ENCODE measurements around the gene RFC2. TPM values are rescaled to one million over a fixed set of nuclear protein-coding genes. Genes with fewer than 3 reads are reported as not detected.
"Not testable (repeated sequence)": the region's sequence is repeated elsewhere in the genome, so short reads cannot be mapped to it uniquely, and the experiment has no call there.

Gene RFC2
- polyA plus RNA-seq, 1 of the 3 experiments (the other 2 are of a cell fraction): 31.2 TPM

- no peaks in the 10 kb centered on the region for H3K9me2 ChIP-seq
- peaks cover 7 to 21% of the 10 kb centered on the region in 2 experiments for H3K36me3 ChIP-seq (replicated peaks in 1 of 2; ENCODE audit: control insufficient read depth in 1 of 2, insufficient read depth in 2 of 2, low read length in 1 of 2)
- ChIA-PET POLR2A (no interaction called here), CTCF (interaction anchor here (4.5 kb wide), 1 partner anchor 18 kb away, joined by 34 read pairs; no protein-coding TSS in a partner anchor)
- no peaks in the 10 kb centered on the region for H3K79me2 ChIP-seq (ENCODE audit: insufficient read depth)
- H3K27me3 ChIP-seq (ENCODE audit: insufficient read depth): no peaks in the 10 kb centered on the region
- H3K9me3 ChIP-seq: no peaks in the 10 kb centered on the region
- TF ChIP-seq USF2 (IDR thresholded peaks at IDR 0.05; ENCODE audit: borderline replicate concordance, low read depth, low read length) (no peak), TEAD4 (IDR thresholded peaks at IDR 0.05; ENCODE audit: borderline replicate concordance, insufficient read depth) (no peak), PBX3 (IDR thresholded peaks at IDR 0.05) (no peak), FOSL2 (IDR thresholded peaks at IDR 0.05; ENCODE audit: borderline replicate concordance, low read depth) (no peak), ELF1 (IDR thresholded peaks at IDR 0.05) (no peak), TAF1 (IDR thresholded peaks at IDR 0.05; ENCODE audit: borderline replicate concordance, low read depth, low read length) (no peak), SIN3A (IDR thresholded peaks at IDR 0.05; ENCODE audit: borderline replicate concordance, low read depth, low read length) (no peak)
- H3K4me2 ChIP-seq: no peak overlapping the region
- no peak for DNase-seq
- no peak overlapping the region for H2AFZ ChIP-seq (ENCODE audit: low read depth)
- peaks cover 11% of the 10 kb centered on the region for H3F3A ChIP-seq (replicated peaks; ENCODE audit: insufficient read depth)
- WGBS (ENCODE audit: low lambda C conversion rate): 91% methylated on average over 12 of the region's 12 CpGs
- no peak overlapping the region for H3K4me3 ChIP-seq (ENCODE audit: low read depth in 2 of 2, low read length in 1 of 2)
- H3K27ac ChIP-seq (ENCODE audit: low read depth in 2 of 2, low read length in 1 of 2): no peak overlapping the region
- H3K9ac ChIP-seq: no peak overlapping the region
- no peaks in the 10 kb centered on the region for H3K4me1 ChIP-seq (ENCODE audit: control insufficient read depth in 1 of 2, insufficient read depth in 2 of 2, low read depth in 1 of 2, low read length in 1 of 2)
- H4K20me1 ChIP-seq (ENCODE audit: insufficient read depth): no peaks in the 10 kb centered on the region
Observed at GRCh38 chr7:74225400-74225799, 28.8 kb downstream of the RFC2 start.

GRCh38 chr7:74224907-74225306, 29.3 kb downstream of the RFC2 start:
- POLR2A ChIA-PET: not testable (repeated sequence)
- 95% methylated on average over 12 of the region's 13 CpGs for WGBS (ENCODE audit: low lambda C conversion rate)
- H3F3A ChIP-seq (replicated peaks; ENCODE audit: insufficient read depth): peaks cover 11% of the 10 kb centered on the region

GRCh38 chr7:74224511-74224832, 29.7 kb downstream of the RFC2 start:
- Histone ChIP-seq H3K27me3 (ENCODE audit: insufficient read depth) (no peaks in the 10 kb centered on the region), H4K20me1 (ENCODE audit: insufficient read depth) (no peaks in the 10 kb centered on the region), H3K9me2 (no peaks in the 10 kb centered on the region), H3K79me2 (ENCODE audit: insufficient read depth) (no peaks in the 10 kb centered on the region), H3F3A (replicated peaks; ENCODE audit: insufficient read depth) (peaks cover 14% of the 10 kb centered on the region), H3K9ac (no peak overlapping the region), H3K27ac (ENCODE audit: low read depth in 2 of 2, low read length in 1 of 2) (no peak overlapping the region), H3K9me3 (no peaks in the 10 kb centered on the region), H3K36me3 (replicated peaks in 1 of 2; ENCODE audit: control insufficient read depth in 1 of 2, insufficient read depth in 2 of 2, low read length in 1 of 2) (peaks cover 6 to 18% of the 10 kb centered on the region in 2 experiments), H3K4me2 (no peak overlapping the region), H3K4me3 (ENCODE audit: low read depth in 2 of 2, low read length in 1 of 2) (no peak overlapping the region), H2AFZ (ENCODE audit: low read depth) (no peak overlapping the region), H3K4me1 (ENCODE audit: control insufficient read depth in 1 of 2, insufficient read depth in 2 of 2, low read depth in 1 of 2, low read length in 1 of 2) (no peaks in the 10 kb centered on the region)
- ChIA-PET CTCF (no interaction called here), POLR2A (no interaction called here)
- DNase-seq: no peak
- TF ChIP-seq RCOR1 (IDR thresholded peaks at IDR 0.05; ENCODE audit: low read length): no peak
- no peak for TF ChIP-seq RXRA (IDR thresholded peaks at IDR 0.05; ENCODE audit: borderline replicate concordance, low read depth)
- TF ChIP-seq RFX5 (IDR thresholded peaks at IDR 0.05; ENCODE audit: low read length): no peak
- TF ChIP-seq ELF1 (IDR thresholded peaks at IDR 0.05): no peak
- WGBS (ENCODE audit: low lambda C conversion rate): 85% methylated on average over 8 of the region's 12 CpGs

More at GRCh38 chr7:74224907-74225306, 29.3 kb downstream of the RFC2 start:
- peaks cover 7 to 21% of the 10 kb centered on the region in 2 experiments for H3K36me3 ChIP-seq (replicated peaks in 1 of 2; ENCODE audit: control insufficient read depth in 1 of 2, insufficient read depth in 2 of 2, low read length in 1 of 2)
- CTCF ChIA-PET; H4K20me1 ChIP-seq (ENCODE audit: insufficient read depth); H3K4me1 ChIP-seq (ENCODE audit: control insufficient read depth in 1 of 2, insufficient read depth in 2 of 2, low read depth in 1 of 2, low read length in 1 of 2); H3K9me3 ChIP-seq; H3K9ac ChIP-seq; H3K27me3 ChIP-seq (ENCODE audit: insufficient read depth); H3K4me2 ChIP-seq; H3K9me2 ChIP-seq; H3K4me3 ChIP-seq (ENCODE audit: low read depth in 2 of 2, low read length in 1 of 2); H2AFZ ChIP-seq (ENCODE audit: low read depth); H3K27ac ChIP-seq (ENCODE audit: low read depth in 2 of 2, low read length in 1 of 2); DNase-seq; H3K79me2 ChIP-seq (ENCODE audit: insufficient read depth): not testable (repeated sequence)
